Subcutaneous preadipocyte (primary cell): ENCODE results near the gene UTP4. TPM values are rescaled to one million over a fixed set of nuclear protein-coding genes. Genes with fewer than 3 reads are reported as not detected.

ENCODE experiments used
- small RNA-seq: library from RNA; depleted of rRNA; stranded (forward); fragments of <200 nt; gene quantifications from one replicate; pipeline ENCODE3, GENCODE V24; 2012
- total RNA-seq: library from RNA; depleted of rRNA; stranded (reverse); fragments of >200 nt; gene quantifications from 2 replicates; pipeline ENCODE4 v1.2.3, GENCODE V29; 2012

The UTP4 gene
- 16.2 and 21.9 TPM in 2 replicates for total RNA-seq

GRCh38 chr16:69132424-69133252 lies at the start of gene UTP4, which contains the start of gene CHTF8:
UTP4 (plus strand) TSS chr16:69132649; CDS start chr16:69133460, 811 bp downstream.
CHTF8 (minus strand) TSS chr16:69132588; CDS start chr16:69121458, 11,130 bp downstream.

GRCh38 chr16:69105501-69106361 lies 26.7 kb upstream of the UTP4 start, which contains the start of gene HAS3:
HAS3 (plus strand) TSS chr16:69105653; CDS start chr16:69109396, 3,743 bp downstream.

GRCh38 chr16:69186642-69187445 lies 54.4 kb downstream of the UTP4 start, which contains the start of gene SNTB2:
SNTB2 (plus strand) TSS chr16:69187164; CDS start chr16:69187167, 3 bp downstream.

Small RNA genes within 50 kb of the gene (small RNA-seq; reads per million reads assigned to genes)
- gene RF00019 (not detected), gene RNU6-22P (1.0 reads per million, percentile 60 among the genes with 10 or more reads in this experiment)

Other genes with a start within 250 kb of the UTP4 start
- gene HAS3, start 27.0 kb upstream of the UTP4 start, total RNA-seq: under 0.01 and 0.20 TPM in 2 replicates
- 59.2 and 82.5 TPM in 2 replicates for gene CHTF8, start 61 bp upstream of the UTP4 start, total RNA-seq
- gene SNTB2, start 54.5 kb downstream of the UTP4 start, total RNA-seq: 27.9 and 47.3 TPM in 2 replicates
- 34.5 and 43.0 TPM in 2 replicates for gene VPS4A, start 178.7 kb downstream of the UTP4 start, total RNA-seq
- gene PDF, start 197.9 kb downstream of the UTP4 start, total RNA-seq: 11.8 and 15.2 TPM in 2 replicates
- 36.0 and 45.2 TPM in 2 replicates for gene COG8, start 206.9 kb downstream of the UTP4 start, total RNA-seq
- gene NIP7, start 207.1 kb downstream of the UTP4 start, total RNA-seq: 33.8 and 42.6 TPM in 2 replicates
- 0.37 TPM in 1 of 2 replicates, not detected in the other for gene TMED6, start 219.1 kb downstream of the UTP4 start, total RNA-seq